Regular cardiac myocyte (primary cell): Measurements from ENCODE around the gene OR4D11. TPM values are rescaled to one million over a fixed set of nuclear protein-coding genes. Genes with fewer than 3 reads are reported as not detected.

Source experiments
- total RNA-seq: library from RNA; depleted of rRNA; stranded (reverse); fragments of >200 nt; gene quantifications from 2 replicates; pipeline ENCODE4 v1.2.3, GENCODE V29; 2014

Gene OR4D11
- total RNA-seq, result not detected in 2 replicates

GRCh38 chr11:59503276-59503675 is at the start of gene OR4D11:
Gene OR4D11 (plus strand): TSS chr11:59503576. CDS start chr11:59503576, 0 bp downstream.

GRCh38 chr11:59456661-59457060 is 46.7 kb upstream of the OR4D11 start, which contains the start of gene OR4D6:
Gene OR4D6 (plus strand): TSS chr11:59456961. CDS start chr11:59456961, 0 bp downstream.

GRCh38 chr11:59473015-59473414 is 30.4 kb upstream of the OR4D11 start, which contains the start of gene OR4D10:
Gene OR4D10 (plus strand): TSS chr11:59473315. CDS start chr11:59477430, 4,115 bp downstream.

GRCh38 chr11:59510941-59511589 is 7.7 kb downstream of the OR4D11 start, which contains the start of gene OR4D9:
Gene OR4D9 (plus strand): TSS chr11:59511539. CDS start chr11:59514913, 3,374 bp downstream.

Other genes starting within 250 kb of the OR4D11 start
- not detected in 2 replicates for gene OR5AN1, start 144.7 kb upstream of the OR4D11 start, total RNA-seq
- gene OR5A2, start 77.2 kb upstream of the OR4D11 start, total RNA-seq, result not detected in 2 replicates
- gene OR5A1, start 67.1 kb upstream of the OR4D11 start, total RNA-seq, result not detected in 2 replicates
- not detected in 2 replicates for gene OR4D6, start 46.6 kb upstream of the OR4D11 start, total RNA-seq
- gene OR4D10, start 30.3 kb upstream of the OR4D11 start, total RNA-seq, result not detected in 2 replicates
- not detected in 2 replicates for gene OR4D9, start 8.0 kb downstream of the OR4D11 start, total RNA-seq
- gene OSBP, start 112.2 kb downstream of the OR4D11 start, total RNA-seq, result 29.1 and 30.4 TPM in 2 replicates
- gene PATL1, start 165.5 kb downstream of the OR4D11 start, total RNA-seq, result 4.5 and 5.2 TPM in 2 replicates
- not detected in 2 replicates for gene OR10V1, start 210.3 kb downstream of the OR4D11 start, total RNA-seq